Uterus (tissue), 4 donors: ENCODE data around the gene RNFT1. TPM values are rescaled to one million over a fixed set of nuclear protein-coding genes. Genes with fewer than 3 reads are reported as not detected.
"Not testable (repeated sequence)": the region's sequence is repeated elsewhere in the genome, so short reads cannot be mapped to it uniquely, and the experiment has no call there.

ENCODE experiments used
- DNase-seq, 2 donors: peaks; one replicate each; pipeline ENCODE4 v3.0.0-alpha.2; 2019 to 2020
- H3K27ac ChIP-seq, 2 donors: fragments of 200-600 bp; sonication (generic); 1 replicate in 1 of 2; 2 replicates in 1 of 2; pipeline ENCODE4 v1.5.1; 2016 to 2018
- H3K27me3 ChIP-seq, 2 donors: fragments of 200-600 bp; sonication (generic); one replicate each; pipeline ENCODE4 v1.5.1; 2018 to 2019; ENCODE audit warnings: control low read depth in 1 of 2
- H3K36me3 ChIP-seq, 2 donors: fragments of 200-600 bp; sonication (generic); one replicate each; pipeline ENCODE4 v1.5.1; 2019; ENCODE audit warnings: control low read depth in 1 of 2
- H3K4me1 ChIP-seq, 2 donors: fragments of 200-600 bp; sonication (generic); one replicate each; pipeline ENCODE4 v1.5.1; 2018 to 2019; ENCODE audit warnings: control low read depth in 1 of 2
- H3K4me3 ChIP-seq, 2 donors: fragments of 200-600 bp; sonication (generic); 1 replicate in 1 of 2; 2 replicates in 1 of 2; pipeline ENCODE4 v1.5.1; 2018 to 2019; ENCODE audit warnings: mild to moderate bottlenecking in 1 of 2
- H3K9me3 ChIP-seq, 2 donors: fragments of 200-600 bp; sonication (generic); one replicate each; pipeline ENCODE4 v1.5.1; 2019; ENCODE audit warnings: control low read depth in 1 of 2
- POLR2A ChIP-seq, 2 donors: fragments of 450-650 bp; IDR thresholded peaks; one replicate each; pipeline ENCODE4 v1.6.1; 2016; ENCODE audit warnings: antibody characterized with exemption in 2 of 2, mild to moderate bottlenecking in 1 of 2, moderate library complexity in 1 of 2
- intact Hi-C: fragments of 100-400 bp; cut with DNase I; formaldehyde crosslinking; loops from one replicate; pipeline ENCODE4 v1.15.1; 2023; ENCODE audit warnings: low total_unique reads
- total RNA-seq, 4 donors: library from RNA; depleted of rRNA in 3 of 4; stranded (reverse); fragments of >200 nt in 3 of 4; gene quantifications; one replicate each; pipeline versions ENCODE4 v1.1.0 to v1.2.4, GENCODE V29; 2014 to 2023
- TF ChIP-seq, protein P1 (sequence below), 4 experiments: fragments of 200-600 bp in 2 of 4; fragments of 450-650 bp in 2 of 4; sonication (generic) in 2 of 4; IDR thresholded peaks; one replicate each; pipeline ENCODE4 v1.5.1; 2016 to 2019; ENCODE audit warnings: antibody characterized with exemption in 4 of 4, mild to moderate bottlenecking in 2 of 4, moderate library complexity in 1 of 4
- donor health status: DM: yes; HTN: yes; CAD: no.

Gene RNFT1
- total RNA-seq, 4 donors from 2014 or later, result 10.3 to 20.5 (median 16.7) TPM

- no peak for DNase-seq
- TF ChIP-seq, protein P1, sequence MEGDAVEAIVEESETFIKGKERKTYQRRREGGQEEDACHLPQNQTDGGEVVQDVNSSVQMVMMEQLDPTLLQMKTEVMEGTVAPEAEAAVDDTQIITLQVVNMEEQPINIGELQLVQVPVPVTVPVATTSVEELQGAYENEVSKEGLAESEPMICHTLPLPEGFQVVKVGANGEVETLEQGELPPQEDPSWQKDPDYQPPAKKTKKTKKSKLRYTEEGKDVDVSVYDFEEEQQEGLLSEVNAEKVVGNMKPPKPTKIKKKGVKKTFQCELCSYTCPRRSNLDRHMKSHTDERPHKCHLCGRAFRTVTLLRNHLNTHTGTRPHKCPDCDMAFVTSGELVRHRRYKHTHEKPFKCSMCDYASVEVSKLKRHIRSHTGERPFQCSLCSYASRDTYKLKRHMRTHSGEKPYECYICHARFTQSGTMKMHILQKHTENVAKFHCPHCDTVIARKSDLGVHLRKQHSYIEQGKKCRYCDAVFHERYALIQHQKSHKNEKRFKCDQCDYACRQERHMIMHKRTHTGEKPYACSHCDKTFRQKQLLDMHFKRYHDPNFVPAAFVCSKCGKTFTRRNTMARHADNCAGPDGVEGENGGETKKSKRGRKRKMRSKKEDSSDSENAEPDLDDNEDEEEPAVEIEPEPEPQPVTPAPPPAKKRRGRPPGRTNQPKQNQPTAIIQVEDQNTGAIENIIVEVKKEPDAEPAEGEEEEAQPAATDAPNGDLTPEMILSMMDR (IDR thresholded peaks at IDR 0.05), result no peak
- TF ChIP-seq POLR2A (IDR thresholded peaks at IDR 0.05), result no peak
- Histone ChIP-seq H3K27me3 (no peaks in the 10 kb centered on the region), H3K27ac (no peak overlapping the region), H3K36me3 (no peaks in the 10 kb centered on the region), H3K4me1 (no peaks in the 10 kb centered on the region), H3K4me3 (no peak overlapping the region), H3K9me3 (no peaks in the 10 kb centered on the region)
- intact Hi-C loops, result no loop called here
Measured at GRCh38 chr17:59950049-59950448, 14.5 kb downstream of the RNFT1 start.

GRCh38 chr17:59947310-59947709 lies 17.2 kb downstream of the RNFT1 start:
- H3K4me3 ChIP-seq, H3K9me3 ChIP-seq, H3K36me3 ChIP-seq, H3K4me1 ChIP-seq, intact Hi-C loops, H3K27me3 ChIP-seq, H3K27ac ChIP-seq, DNase-seq: not testable (repeated sequence)

- intact Hi-C loops, H3K36me3 ChIP-seq, H3K4me1 ChIP-seq, H3K9me3 ChIP-seq, H3K4me3 ChIP-seq, H3K27ac ChIP-seq, DNase-seq, H3K27me3 ChIP-seq: not testable (repeated sequence)
Measured at GRCh38 chr17:59946433-59946832, 18.1 kb downstream of the RNFT1 start.

DNA sequence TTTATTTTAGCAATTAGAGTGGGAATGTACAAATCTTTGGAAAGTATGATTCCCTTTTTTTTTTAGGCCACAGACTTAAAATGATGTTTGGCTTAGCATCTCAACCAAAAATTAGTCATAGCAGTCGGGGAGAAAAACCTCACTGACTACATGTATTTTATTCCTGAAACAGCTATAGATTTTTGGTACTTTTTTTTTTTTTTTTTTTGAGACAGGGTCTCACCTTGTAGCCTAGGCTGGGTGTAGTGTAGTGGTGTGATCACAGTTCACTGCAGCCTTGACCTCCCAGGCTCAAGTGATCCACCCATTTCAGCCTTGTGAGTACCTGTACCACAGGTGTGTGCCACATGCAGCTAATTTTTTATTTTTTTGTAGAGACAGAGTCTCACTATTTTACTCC lies 23.4 kb downstream of the RNFT1 start:
- Histone ChIP-seq H3K36me3 (no peaks in the 10 kb centered on the region), H3K27me3 (no peaks in the 10 kb centered on the region), H3K9me3 (no peaks in the 10 kb centered on the region), H3K4me3 (no peak overlapping the region), H3K27ac (no peak overlapping the region), H3K4me1 (no peaks in the 10 kb centered on the region)
- intact Hi-C loops, result no loop called here
- no peak for TF ChIP-seq POLR2A (IDR thresholded peaks at IDR 0.05)
- TF ChIP-seq, protein P1 (IDR thresholded peaks at IDR 0.05), result no peak
- no peak for DNase-seq

DNA sequence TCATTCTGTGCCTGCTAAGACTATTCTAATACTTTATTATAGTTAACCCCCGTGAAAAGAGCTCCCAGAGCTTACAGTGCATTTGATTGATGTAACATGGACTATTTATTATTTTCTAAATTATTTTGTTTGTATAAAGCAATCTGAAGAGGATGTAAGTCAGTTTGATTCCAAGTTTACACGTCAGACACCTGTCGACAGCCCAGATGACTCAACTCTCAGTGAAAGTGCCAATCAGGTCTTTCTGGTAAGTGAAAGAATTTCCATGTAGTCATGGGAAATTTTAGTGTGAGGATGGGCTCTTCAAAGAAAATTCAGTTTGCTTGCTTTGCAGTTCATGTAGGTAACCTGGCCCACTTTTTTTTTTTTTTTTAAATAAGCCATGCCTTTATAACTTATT lies 23.8 kb downstream of the RNFT1 start:
- H3K27ac ChIP-seq, H3K4me1 ChIP-seq, H3K36me3 ChIP-seq, intact Hi-C loops, DNase-seq, H3K9me3 ChIP-seq, H3K27me3 ChIP-seq, H3K4me3 ChIP-seq: not testable (repeated sequence)

DNA sequence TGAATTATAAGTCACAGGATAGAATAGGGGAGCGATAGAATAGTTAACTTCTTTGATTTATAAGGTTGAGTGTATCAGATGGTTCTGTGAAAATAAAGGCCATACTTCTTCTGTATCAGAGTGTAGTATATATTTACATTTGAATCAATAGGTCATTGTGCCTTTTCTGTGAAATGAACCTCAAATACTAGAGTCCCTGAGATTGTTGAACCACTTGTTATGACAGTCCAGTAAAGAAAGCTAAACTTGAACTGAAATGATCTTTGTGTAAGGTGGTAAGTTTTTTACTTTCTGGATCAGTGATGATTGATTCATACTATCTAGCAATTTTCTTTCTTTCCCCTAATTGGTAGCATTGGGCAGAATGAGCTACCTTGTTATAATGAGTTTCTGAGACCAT lies 31.2 kb downstream of the RNFT1 start:
- intact Hi-C loops, H3K4me1 ChIP-seq, H3K9me3 ChIP-seq, H3K4me3 ChIP-seq, H3K27me3 ChIP-seq, H3K36me3 ChIP-seq, H3K27ac ChIP-seq, DNase-seq: not testable (repeated sequence)

DNA sequence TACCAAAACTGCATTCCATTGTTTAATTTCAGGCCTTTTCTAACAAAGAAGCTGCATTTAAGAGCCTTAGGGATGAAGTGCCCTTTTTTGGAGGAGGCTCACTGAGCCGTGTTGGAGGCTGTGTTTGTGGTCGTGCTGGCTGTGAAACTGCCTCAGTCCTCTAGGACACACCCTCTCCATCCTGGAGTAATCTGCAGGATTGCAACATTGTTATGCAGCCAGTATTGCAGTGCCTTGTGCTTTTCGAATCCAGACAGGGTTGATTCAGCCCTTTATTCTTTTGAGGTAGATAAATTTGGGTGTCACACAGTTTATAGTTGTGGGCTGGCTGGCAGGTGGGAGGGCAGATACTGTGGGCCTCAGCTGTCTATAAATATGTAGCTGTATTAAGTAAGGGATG lies 33.8 kb downstream of the RNFT1 start:
- H3K9me3 ChIP-seq, H3K4me3 ChIP-seq, H3K4me1 ChIP-seq, intact Hi-C loops, H3K27me3 ChIP-seq, H3K27ac ChIP-seq, H3K36me3 ChIP-seq, DNase-seq: not testable (repeated sequence)

DNA sequence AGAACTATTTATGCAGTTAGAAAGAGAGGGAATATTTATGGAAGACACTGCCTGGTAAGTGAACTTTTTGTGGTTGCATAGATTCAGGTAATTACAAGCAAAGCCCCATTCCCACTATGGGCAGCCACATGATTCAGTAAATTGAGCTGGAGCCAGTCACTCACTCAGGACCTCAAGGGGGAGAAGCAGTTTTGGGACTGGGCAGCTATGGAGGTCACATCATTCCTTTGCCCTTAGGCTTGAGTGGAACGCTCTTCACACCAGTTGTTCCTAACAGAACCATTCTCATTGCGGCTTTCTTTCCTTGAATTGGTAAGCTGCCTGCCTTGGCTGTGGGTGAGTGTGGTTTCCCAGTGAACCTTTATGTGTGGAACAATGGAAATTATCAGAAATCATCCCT lies 34.4 kb downstream of the RNFT1 start:
- H3K4me3 ChIP-seq, H3K9me3 ChIP-seq, intact Hi-C loops, H3K4me1 ChIP-seq, DNase-seq, H3K27me3 ChIP-seq, H3K27ac ChIP-seq, H3K36me3 ChIP-seq: not testable (repeated sequence)

- H3K36me3 ChIP-seq, H3K27me3 ChIP-seq, H3K9me3 ChIP-seq, H3K27ac ChIP-seq, H3K4me1 ChIP-seq, intact Hi-C loops, DNase-seq, H3K4me3 ChIP-seq: not testable (repeated sequence)
Measured at GRCh38 chr17:59920637-59921036, 43.9 kb downstream of the RNFT1 start.
